Iris pigment epithelial cell (primary cell): ENCODE measurements around the gene SS18L1.

Source experiments
- DNase-seq: peaks from one replicate; pipeline ENCODE4 v3.0.0-alpha.2; 2011; ENCODE audit warnings: low read depth

Gene SS18L1

DNA sequence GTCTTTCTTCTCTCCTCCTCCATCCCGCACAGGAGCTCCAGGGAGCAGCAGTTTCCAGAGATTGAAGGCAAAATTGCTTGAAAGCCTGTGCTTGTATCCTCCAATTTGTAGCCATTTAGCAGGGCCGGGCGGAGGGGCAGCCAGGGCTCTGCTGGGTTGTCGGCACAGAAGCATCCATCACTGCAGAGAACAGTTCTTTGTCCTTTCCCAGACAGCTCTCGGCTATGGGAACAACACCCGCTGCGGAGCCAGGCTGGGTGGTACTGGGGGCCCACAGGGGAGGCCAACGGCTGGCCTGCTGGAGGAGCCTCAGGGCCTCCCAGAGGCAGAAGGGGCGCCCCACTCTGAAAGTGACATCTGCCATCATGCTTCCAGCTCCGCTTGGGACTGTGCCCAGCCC lies 68.7 kb downstream of the SS18L1 start:
- no peak for DNase-seq

DNA sequence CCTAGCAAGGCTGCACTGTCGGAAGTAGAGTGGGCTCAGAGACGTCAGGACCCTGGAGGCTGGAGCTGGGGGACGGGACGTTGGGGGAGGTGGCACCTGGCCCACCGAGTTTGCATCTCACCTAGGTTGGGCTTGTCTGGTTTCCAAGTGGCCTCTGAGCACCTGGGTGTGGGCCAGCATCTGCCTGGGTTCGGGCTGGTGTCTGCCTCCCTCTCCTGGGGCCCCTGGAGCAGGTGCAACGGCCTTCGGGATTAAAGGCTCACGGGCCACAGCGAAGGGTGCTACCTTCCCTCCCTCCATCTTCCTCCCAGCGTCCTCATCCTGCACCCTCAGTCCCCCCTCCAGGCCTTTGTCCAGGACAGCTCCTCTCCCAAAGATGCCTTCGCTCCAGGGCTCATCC lies 70.5 kb downstream of the SS18L1 start:
- DNase-seq, result no peak

DNA sequence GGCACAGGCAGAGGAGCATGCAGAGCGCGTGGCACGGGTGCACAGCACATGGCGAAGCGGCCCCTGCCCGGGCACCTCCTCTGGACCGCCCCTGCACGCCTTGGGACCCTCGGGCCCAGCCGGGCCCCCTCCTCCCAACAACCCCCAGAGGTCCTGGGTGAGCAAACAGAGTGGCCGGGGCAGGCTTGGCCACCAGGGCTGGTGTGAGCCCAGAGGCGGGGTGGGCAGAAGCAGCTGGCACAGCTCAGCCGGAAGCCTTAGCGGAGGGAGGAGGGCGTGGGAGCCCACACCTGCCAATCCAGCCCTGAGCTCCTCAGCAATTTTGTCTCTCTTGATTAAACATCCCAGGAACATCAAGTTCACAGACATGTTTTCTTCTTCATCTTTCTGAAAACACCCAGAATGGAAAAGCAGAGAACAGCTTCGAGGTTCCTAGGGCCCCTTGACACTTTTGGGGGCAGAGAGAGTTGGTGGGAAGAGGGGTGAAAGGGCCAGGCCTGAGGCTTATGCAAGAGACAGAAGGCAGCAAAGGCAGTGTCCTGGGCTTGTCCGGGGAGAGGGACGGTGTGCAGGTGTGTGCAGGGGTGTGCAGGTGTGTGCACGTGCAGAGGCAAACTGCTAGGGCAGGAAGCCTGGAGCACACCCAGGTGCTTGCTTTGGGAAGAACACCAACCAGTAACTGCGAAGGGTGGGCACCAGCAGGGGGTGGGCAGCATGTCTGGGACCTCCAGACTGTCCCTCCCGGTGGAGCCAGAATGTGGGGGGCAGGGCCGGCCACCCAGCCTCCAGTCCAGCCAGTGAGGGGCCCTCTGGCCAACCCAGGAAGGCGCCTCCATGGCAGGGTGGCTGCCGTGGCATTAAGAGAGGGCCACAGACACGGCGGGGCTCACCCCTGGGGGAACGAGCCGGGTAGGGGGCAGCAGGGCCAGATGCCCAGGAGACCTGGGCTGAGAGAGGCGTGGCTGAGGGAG lies 71.7 kb downstream of the SS18L1 start:
- no peak for DNase-seq

DNA sequence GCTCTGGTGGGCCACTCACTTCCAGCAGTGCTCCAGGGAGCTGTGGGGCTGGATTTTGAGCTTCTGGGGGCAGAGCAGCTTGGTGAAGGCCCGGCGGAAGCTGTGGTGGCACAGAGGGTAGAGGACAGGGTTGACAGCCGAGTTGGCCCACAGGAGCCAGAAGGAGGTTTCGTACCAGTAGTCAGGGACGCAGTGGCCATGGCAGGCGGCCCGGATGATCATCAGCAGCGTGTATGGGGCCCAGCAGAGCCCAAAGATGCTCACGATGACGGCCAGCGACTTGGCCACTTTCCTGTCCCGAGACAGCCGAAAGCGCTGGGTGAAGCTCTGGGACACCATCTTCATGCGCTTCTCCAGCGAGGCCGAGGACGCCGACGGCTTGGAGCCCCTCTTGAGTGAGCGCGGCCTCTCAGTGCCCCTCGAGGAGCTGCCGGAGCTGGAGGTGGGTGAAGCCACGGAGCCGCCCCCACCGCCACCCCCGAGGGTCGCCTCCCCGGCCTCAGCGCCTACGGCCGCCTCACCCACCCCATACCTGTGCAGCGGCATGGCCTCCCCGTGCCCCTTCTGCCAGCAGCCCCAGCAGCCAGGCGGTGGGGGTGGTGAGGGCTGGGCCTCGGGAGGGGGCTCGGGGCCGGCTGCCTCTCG lies 72.5 kb downstream of the SS18L1 start:
- no peak for DNase-seq

DNA sequence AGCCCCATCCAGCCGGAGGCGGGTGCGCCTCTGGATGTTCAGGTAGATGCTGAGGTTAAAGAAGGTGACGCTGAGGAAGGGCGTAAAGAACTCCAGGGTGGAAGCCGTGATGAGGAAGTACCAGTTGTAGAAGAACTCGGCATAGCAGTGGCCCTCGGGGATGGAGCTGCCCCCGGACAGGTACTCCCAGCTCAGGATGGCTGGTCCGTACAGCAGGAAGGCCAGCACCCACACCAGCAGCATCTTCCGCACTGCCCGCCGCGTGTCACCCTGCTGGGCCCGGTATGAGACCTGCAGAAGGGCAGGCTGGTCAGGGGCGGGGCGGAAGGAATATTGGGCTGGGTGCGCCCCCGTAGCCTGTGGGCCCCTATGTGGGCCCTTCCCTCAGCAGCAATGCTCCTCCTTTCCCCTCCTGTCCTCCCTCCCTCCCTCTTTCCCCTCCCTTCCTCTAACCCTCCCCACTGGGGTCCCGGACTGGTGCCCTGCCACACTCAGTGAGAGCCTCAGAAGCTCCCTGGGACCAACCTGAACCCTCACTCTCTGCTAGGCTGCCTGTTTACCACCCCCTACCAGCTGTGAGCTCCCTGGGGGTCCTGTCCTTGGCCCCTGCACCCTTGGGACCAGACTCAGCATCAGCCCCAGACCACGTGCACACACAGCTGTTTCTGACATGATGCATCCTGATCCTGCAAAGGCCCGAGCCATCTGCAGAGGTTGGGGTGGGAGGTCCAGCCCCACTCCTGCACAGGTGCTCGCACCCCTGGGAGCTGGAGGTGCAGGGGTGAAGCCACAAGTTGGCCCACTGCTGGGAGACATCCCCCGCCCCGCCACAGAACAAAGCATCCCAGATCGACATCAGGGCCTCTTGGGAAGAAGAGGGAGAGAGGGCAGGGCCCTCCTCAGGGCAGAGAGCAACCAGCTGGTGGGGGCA lies 73.3 kb downstream of the SS18L1 start:
- no peak for DNase-seq

DNA sequence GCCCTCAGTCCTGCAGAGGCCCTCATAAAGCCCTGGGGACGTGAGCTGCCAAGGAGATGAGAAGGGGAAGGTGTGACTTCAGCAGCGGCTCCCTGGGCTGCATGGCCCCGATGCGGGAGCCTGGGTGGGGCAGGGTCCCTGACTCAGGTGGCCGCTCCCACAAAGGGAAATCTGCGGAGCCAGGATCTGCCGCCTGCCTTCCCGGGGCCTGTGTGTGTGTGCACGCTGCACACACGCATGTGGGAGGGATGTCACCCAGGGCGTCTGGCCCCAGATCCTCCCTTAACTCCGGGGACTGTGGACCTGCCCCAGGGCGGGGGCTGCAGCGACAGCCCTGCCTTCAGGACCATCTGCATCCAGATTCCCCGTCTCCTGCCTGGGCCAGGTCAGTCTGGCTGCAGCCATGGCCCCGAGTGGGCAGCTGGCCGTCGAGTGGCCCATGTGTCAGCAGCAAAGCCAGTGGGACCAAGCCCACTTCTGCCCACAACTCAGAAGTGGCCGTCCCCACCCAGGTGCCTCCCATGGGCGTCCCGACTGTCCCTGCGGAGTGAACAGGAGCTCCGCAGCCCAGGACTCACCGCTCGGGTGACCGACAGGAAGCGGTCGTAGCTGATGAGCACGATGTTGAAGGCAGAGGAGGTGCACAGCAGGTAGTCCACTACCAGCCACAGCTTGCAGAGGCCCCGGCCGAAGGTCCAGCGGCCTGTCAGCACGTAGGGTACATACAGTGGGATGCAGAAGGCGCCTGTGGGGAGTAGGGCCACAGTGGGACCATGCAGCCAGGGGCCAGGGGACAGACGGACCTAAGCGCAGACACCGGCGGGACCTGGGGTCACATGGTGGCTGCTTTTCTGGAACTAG lies 74.6 kb downstream of the SS18L1 start:
- DNase-seq, result no peak

DNA sequence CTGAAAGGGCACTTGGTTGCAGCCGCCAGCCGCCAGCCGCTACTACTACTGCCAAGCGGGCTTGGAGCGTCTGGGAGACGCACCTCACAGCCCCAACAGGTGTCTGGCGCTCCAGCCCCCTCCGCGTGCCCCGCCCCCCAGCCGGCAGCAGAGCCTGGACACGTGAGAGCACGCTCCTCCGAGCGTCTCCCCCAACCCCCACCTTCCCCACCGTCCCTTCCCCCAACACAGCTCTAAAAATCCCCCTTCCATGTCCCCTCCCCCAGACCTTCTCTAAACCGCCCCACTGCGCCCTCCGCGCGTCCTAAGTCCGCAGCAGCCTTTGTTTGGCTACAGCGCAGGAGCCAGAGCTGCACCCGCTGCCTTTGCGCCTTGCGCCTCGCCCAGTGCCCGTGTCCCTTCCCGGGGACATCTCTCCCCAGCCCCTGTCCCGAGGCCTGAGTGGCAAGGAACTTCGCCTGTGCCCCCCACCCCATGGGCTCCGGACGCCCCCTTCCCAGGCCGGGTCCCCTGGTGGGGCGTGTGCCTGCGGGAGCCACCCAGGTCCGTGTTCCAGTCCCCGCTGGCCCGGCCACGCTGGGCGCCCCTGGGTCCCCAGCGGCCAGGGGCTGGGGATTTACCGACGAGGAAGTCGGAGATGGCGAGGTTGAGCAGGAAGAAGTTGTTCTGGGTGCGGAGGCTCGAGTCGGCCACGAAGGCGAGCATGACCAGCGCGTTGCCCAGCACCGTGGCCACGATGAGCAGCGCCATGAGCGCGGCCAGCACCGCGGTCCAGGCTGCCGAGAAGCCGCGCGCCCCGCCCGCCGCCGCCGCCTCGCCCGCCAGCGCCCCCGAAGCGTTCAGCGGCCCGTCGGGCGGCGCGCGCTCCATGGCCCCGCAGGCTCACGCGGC lies 75.8 kb downstream of the SS18L1 start:
- DNase-seq, result peak; percentile 23

DNA sequence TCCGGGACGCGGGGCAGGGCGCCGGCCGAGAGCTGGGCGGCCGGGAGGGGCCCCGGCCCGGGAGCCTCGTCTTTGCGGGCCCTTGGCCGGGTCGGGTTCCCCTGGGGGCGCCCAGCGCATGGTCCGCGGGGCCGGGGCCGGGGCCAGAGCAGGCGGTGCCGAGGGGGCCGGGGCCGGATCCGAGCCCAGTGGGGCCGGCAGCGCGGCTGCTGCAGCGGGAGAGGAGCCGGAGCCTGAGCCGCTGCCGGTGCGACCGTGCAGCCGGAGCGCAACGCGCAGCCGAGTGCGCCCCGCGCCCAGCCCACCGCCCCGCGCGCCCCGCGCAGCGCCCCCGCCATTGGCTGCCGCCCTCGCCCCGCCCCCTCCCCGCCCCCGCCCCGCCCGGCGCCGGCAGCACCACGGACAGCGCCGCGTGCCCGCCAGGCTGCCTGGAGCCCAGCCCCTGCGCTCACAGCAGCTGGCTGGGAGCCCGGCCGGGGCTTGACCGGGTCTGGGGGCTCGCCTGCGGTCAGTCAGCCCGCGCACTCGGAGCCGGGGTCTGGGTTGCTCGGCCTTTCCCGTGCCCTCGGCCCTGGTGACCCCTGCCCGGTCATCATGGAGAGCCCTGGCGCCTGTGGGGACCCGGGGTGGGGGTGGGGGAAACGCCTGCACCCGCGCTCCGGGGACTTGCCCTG lies 76.6 kb downstream of the SS18L1 start, which contains the start of gene HRH3:
Gene HRH3 (minus strand): TSS at position 287 of the 674 bp plus-strand sequence. CDS start 308 bp downstream, outside the sequence.
- no peak for DNase-seq

DNA sequence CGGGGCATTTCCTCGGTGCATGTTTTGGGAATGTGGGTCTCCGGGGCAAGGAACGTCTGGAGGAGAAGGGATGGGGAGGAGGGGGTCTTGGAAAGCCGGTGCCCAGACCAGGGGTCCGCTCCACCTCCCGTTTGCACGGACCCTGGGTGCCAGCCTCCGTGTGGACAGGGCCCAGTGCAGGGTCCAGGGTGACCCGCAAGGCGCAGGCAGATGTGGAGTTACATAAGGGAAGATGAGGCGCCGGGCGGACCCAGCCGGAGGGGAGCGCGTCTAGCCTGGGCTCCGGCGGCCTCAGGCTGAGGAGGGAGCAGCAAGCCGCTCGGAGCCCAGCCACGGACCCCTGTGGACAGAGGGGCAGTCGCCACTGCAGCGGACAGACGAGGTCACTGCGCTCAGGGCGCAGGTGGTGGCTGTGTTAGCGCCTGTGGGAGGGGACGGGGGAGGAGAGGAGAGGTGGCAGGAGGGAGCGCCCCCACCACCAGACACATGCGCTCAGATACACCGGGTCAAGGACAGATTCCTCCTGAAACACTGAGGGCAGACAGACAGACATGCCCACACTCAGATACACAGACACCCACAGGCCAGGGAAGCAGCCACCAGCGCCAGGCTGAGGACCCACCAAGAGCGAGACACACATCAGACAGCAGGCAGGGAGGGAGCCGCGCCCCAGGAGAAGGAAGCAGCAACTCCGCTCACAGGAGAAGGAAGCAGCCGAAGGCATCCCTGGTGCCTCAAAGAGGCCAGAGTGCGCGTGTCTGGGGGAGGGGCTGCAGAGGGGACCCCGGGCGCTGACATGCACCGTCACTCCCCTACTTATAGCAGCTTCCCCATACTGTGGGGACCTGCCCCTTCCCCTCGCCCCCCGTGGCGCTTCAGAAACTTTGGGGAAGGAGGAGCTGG lies 77.3 kb downstream of the SS18L1 start:
- DNase-seq, result no peak

DNA sequence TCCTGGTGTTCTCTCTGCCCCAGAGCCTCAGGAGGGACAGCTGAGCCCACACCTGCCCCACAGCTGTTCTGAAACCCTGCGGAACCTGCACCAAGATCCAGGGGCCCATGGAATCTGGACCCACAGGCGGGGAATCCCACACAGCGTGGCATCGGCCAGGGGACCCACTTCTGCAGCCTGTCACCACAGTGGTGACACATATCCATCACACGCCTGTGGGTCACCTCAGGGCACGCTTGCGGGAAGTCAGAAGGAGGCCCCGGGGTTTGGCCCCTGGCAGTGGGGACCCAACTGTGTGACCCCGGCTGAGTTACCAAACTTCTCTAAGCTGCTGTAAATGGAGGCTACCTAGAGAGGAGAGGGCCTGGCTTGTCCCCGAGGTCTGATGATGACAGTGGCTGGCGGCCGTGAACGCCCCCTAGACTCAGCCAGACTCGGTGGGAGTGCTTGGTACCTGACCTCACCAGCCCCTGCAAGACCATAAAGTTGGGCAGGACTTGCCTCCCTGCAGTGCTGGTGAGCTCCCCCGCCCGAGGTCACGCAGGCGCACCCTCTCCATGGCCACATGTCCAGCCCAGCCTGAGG lies 78.8 kb downstream of the SS18L1 start:
- no peak for DNase-seq

DNA sequence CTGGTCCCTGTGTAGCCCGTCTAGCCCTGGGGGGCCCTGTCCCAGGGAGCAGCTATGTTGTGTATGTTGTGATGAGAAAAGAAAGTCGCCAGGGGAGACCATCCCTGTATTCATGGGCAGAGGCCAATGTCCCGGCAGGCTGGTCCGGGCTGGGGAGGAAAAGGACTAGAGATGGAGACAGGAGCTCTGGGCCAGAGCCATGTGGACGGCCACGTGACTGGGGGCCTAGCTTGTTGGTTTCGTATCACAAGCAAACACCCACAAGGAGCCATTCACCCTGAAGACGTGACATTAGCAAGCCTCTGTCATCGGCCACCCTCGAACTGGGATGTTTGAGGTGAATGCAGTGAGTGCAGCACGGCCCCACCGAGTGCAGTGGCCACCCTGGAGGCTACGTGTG lies 79.4 kb downstream of the SS18L1 start:
- DNase-seq, result no peak

DNA sequence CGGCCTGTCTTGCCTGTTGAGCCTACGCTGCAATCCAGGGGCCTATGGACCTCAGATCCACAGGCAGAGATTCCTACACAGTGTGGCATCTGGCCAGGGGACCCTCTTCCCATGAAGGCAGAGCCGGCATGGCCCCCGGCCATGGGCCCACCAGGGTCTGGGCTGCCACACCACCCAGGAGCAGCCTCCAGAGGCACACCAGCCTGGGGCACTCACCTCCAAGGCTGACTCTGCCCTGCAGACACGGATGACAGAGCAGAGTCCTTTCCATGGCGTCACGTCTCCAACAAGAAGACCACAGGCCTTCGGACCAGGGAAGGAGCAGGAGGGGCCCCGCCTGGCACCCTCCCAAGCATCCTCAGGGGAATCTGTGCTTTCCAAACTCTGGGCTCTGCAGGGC lies 80.0 kb downstream of the SS18L1 start:
- no peak for DNase-seq

DNA sequence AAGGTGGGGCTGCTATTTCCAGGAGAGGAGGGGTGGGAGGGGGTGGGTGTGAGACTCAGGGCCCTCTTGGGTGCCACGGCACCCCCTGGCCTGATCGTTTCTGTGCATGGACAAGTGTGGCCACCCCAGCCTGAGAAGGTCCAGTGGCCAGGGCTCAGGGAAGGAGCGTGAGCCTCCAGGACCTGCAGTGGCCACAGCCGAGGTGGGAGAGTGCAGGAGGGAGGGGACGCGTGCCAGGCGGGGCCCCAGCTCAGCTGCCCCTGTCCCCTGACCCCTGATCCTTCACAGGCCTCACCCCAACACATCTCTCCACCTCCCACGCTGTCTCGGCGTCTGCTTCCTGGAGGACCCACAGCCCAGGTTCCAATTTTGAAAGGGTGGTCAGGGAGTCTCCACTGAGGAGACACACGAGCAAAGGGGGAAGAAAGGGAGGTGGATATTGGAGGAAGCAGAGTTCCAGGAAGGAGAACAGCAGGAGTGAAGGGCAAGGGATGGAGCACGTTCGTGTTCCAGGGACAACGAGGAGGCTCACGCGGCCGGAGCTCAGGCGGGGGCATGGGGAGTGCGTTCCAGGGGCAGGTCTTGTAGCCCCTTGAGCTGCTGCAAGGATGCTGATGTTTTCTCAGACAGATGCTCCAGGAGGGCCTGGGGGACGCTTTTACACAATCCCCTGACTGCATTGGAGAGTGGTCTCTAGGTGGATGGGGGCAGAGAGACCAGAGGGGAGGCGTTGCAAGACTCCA lies 80.7 kb downstream of the SS18L1 start:
- DNase-seq, result no peak

DNA sequence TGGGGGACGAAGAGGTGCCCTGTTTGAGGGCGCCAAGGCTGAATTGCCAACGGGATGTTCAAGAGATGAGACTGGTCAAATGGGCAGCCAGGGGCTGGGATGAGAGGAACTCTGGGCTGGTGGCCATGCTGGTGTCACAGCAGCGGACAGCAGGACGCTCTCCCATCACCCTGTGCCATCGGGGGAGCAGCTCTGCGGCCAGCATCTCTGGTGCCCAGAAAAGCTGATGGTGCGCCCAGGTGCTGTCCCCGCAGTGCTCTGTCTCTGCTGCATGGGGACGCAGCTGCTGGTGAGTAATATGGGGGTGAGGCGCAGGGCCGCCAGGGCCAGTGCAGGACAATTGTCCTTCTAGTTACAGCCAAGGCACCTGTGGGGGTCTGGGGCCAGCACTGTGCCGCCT lies 81.5 kb downstream of the SS18L1 start:
- DNase-seq, result no peak

DNA sequence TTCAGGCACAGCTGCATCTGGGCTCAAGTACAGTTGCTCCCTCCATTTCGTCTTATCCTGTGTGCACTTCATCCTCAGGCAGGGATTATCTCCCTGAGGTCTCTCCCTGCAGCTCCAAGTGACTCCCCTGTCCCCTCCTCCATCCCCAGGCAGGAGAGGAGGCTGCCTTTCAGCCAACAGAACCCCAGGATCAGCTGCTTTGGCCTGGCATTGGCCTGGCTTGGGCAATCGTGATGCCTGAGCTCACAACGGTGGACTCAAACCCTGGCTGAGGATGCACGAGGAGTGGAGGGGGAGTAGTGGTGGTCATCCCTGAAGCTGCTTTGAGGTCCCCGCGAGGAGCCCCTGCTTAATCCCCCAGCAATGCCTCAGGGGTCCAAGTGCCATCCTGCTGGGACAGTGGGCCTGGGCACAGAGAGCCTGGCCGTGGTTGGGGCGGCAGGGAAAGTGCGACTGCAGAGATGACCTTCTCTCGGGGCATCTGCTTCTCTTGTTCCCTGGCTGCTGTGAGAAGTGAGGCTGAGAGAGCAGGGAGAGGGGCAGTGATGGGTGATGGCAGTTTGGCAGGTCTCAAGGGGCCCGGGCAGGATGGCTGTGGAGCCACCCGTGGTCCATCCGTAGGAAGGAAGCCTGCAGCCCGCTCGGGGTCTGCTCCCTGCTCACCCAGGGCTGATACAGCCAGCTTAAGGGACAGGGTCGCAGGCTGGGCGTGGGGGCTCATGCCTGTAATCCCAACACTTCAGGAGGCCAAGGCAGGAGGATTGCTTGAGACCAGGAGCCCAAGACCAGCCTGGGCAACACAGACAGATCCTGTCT lies 82.5 kb downstream of the SS18L1 start:
- DNase-seq, result no peak
